ENCODE measurements around the gene AK1. TPM values are rescaled to one million over a fixed set of nuclear protein-coding genes. Genes with fewer than 3 reads are reported as not detected.

The AK1 gene
- total and polyA plus RNA-seq, 2 of the 13 experiments (the other 11 are each of a cell fraction or from before 2014, with no cell fraction given), result 19.1 to 32.8 TPM

GRCh38 chr9:127897193-127897692 is 19.8 kb upstream of the AK1 start (continued):
- TF ChIP-seq ZNF574 (CRISPR knock-in tag; IDR thresholded peaks at IDR 0.05) (peak; percentile 61), SIN3A (IDR thresholded peaks at IDR 0.05; ENCODE audit: borderline replicate concordance, low read depth, low read length) (0 out of 2 replicates have a peak, but pooled peaks have one; percentile 58), ZBTB26 (CRISPR knock-in tag; IDR thresholded peaks at IDR 0.05; ENCODE audit: borderline replicate concordance) (no peak; the same call in 1 of the 2 replicates), TFDP2 (CRISPR knock-in tag; IDR thresholded peaks at IDR 0.05) (no peak), FOXA3 (CRISPR knock-in tag; IDR thresholded peaks at IDR 0.05) (peak; percentile 87), AFF4 (CRISPR knock-in tag; IDR thresholded peaks at IDR 0.05) (no peak), ZNF615 (CRISPR knock-in tag; IDR thresholded peaks at IDR 0.05; ENCODE audit: borderline replicate concordance) (no peak), ZNF264 (CRISPR knock-in tag; IDR thresholded peaks at IDR 0.05) (no peak), ZNF12 (CRISPR knock-in tag; IDR thresholded peaks at IDR 0.05) (peak; percentile 50; the same call in 1 of the 2 replicates)
- TF ChIP-seq, protein P1, sequence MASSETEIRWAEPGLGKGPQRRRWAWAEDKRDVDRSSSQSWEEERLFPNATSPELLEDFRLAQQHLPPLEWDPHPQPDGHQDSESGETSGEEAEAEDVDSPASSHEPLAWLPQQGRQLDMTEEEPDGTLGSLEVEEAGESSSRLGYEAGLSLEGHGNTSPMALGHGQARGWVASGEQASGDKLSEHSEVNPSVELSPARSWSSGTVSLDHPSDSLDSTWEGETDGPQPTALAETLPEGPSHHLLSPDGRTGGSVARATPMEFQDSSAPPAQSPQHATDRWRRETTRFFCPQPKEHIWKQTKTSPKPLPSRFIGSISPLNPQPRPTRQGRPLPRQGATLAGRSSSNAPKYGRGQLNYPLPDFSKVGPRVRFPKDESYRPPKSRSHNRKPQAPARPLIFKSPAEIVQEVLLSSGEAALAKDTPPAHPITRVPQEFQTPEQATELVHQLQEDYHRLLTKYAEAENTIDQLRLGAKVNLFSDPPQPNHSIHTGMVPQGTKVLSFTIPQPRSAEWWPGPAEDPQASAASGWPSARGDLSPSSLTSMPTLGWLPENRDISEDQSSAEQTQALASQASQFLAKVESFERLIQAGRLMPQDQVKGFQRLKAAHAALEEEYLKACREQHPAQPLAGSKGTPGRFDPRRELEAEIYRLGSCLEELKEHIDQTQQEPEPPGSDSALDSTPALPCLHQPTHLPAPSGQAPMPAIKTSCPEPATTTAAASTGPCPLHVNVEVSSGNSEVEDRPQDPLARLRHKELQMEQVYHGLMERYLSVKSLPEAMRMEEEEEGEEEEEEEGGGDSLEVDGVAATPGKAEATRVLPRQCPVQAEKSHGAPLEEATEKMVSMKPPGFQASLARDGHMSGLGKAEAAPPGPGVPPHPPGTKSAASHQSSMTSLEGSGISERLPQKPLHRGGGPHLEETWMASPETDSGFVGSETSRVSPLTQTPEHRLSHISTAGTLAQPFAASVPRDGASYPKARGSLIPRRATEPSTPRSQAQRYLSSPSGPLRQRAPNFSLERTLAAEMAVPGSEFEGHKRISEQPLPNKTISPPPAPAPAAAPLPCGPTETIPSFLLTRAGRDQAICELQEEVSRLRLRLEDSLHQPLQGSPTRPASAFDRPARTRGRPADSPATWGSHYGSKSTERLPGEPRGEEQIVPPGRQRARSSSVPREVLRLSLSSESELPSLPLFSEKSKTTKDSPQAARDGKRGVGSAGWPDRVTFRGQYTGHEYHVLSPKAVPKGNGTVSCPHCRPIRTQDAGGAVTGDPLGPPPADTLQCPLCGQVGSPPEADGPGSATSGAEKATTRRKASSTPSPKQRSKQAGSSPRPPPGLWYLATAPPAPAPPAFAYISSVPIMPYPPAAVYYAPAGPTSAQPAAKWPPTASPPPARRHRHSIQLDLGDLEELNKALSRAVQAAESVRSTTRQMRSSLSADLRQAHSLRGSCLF (CRISPR knock-in tag; IDR thresholded peaks at IDR 0.05; ENCODE audit: borderline replicate concordance), result no peak
- TF ChIP-seq, protein P2, sequence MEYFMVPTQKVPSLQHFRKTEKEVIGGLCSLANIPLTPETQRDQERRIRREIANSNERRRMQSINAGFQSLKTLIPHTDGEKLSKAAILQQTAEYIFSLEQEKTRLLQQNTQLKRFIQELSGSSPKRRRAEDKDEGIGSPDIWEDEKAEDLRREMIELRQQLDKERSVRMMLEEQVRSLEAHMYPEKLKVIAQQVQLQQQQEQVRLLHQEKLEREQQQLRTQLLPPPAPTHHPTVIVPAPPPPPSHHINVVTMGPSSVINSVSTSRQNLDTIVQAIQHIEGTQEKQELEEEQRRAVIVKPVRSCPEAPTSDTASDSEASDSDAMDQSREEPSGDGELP (IDR thresholded peaks at IDR 0.05; ENCODE audit: borderline replicate concordance, low read depth), result no peak; the same call in 1 of the 2 replicates
- TF ChIP-seq, protein P3, sequence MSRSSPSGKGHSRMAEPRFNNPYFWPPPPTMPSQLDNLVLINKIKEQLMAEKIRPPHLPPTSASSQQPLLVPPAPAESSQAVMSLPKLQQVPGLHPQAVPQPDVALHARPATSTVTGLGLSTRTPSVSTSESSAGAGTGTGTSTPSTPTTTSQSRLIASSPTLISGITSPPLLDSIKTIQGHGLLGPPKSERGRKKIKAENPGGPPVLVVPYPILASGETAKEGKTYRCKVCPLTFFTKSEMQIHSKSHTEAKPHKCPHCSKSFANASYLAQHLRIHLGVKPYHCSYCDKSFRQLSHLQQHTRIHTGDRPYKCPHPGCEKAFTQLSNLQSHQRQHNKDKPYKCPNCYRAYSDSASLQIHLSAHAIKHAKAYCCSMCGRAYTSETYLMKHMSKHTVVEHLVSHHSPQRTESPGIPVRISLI (CRISPR knock-in tag; IDR thresholded peaks at IDR 0.05; ENCODE audit: borderline replicate concordance), result no peak

Data from HepG2 (cell line).